CD14-positive monocyte (primary cell): ENCODE data around the gene MICU1. TPM values are rescaled to one million over a fixed set of nuclear protein-coding genes. Genes with fewer than 3 reads are reported as not detected.

Source experiments
- DNase-seq, 3 donors: peaks; one replicate each; pipeline ENCODE4 v3.0.0-alpha.2; 2011 to 2022
- H2AFZ ChIP-seq: 2 replicates; pipeline ENCODE4 v1.6.0; 2012; ENCODE audit warnings: mild to moderate bottlenecking, low read depth, low read length, inconsistent platforms; ENCODE audit not compliant: insufficient read depth, poor library complexity, severe bottlenecking
- H3K27ac ChIP-seq, 2 donors: 1 replicate in 1 of 2; 2 replicates in 1 of 2; pipeline ENCODE4 v1.5.1; 2012 to 2013; ENCODE audit warnings: low read length in 2 of 2, control low read depth in 1 of 2, inconsistent platforms in 1 of 2, low read depth in 1 of 2, mild to moderate bottlenecking in 1 of 2
- H3K27me3 ChIP-seq, 2 donors: one replicate each; pipeline versions ENCODE4 v1.6.0 to v1.6.1; 2011 to 2013; ENCODE audit warnings: low read length in 2 of 2; ENCODE audit not compliant: control insufficient read depth in 2 of 2, insufficient read depth in 2 of 2
- H3K36me3 ChIP-seq, 2 donors: replicated peaks in 1 of 2; 1 replicate in 1 of 2; 2 replicates in 1 of 2; pipeline versions ENCODE4 v1.5.1 to v1.6.1; 2012 to 2013; ENCODE audit warnings: low read length in 2 of 2, control low read depth in 1 of 2, inconsistent platforms in 1 of 2, mild to moderate bottlenecking in 1 of 2; ENCODE audit not compliant: insufficient read depth in 2 of 2, control insufficient read depth in 1 of 2
- H3K4me1 ChIP-seq, 2 donors: 1 replicate in 1 of 2; 2 replicates in 1 of 2; pipeline versions ENCODE4 v1.5.1 to v1.6.1; 2012 to 2013; ENCODE audit warnings: low read length in 2 of 2, control low read depth in 1 of 2, inconsistent platforms in 1 of 2, mild to moderate bottlenecking in 1 of 2, moderate library complexity in 1 of 2; ENCODE audit not compliant: insufficient read depth in 2 of 2, control insufficient read depth in 1 of 2
- H3K4me2 ChIP-seq: replicated peaks from 2 replicates; pipeline ENCODE3; 2012; ENCODE audit warnings: low read length, moderate library complexity, mild to moderate bottlenecking; ENCODE audit not compliant: poor library complexity, severe bottlenecking; ENCODE audit errors: extremely low read depth
- H3K4me3 ChIP-seq, 3 experiments: fragments of 200-600 bp in 1 of 3; sonication (generic) in 1 of 3; replicated peaks in 1 of 3; 1 replicate in 2 of 3; 2 replicates in 1 of 3; pipeline ENCODE4 v1.5.1; 2011 to 2013; ENCODE audit warnings: low read length in 3 of 3, mild to moderate bottlenecking in 3 of 3, control low read depth in 2 of 3, low read depth in 2 of 3, inconsistent platforms in 1 of 3, moderate library complexity in 1 of 3
- H3K79me2 ChIP-seq: 2 replicates; pipeline ENCODE4 v1.6.0; 2012; ENCODE audit warnings: mild to moderate bottlenecking, control low read depth, inconsistent platforms, low read length, moderate library complexity; ENCODE audit not compliant: insufficient read depth
- H3K9ac ChIP-seq: 2 replicates; pipeline ENCODE4 v1.6.0; 2017; ENCODE audit warnings: low read length, mild to moderate bottlenecking; ENCODE audit not compliant: insufficient read depth, poor library complexity, severe bottlenecking
- H3K9me3 ChIP-seq, 2 donors: replicated peaks in 1 of 2; 1 replicate in 1 of 2; 2 replicates in 1 of 2; pipeline versions ENCODE4 v1.5.1 to v1.6.1; 2012 to 2013; ENCODE audit warnings: low read length in 2 of 2, control low read depth in 1 of 2; ENCODE audit not compliant: control insufficient read depth in 1 of 2, insufficient read depth in 1 of 2
- H4K20me1 ChIP-seq: 2 replicates; pipeline ENCODE4 v1.6.0; 2012; ENCODE audit warnings: mild to moderate bottlenecking, low read length, control low read depth, moderate library complexity; ENCODE audit not compliant: insufficient read depth
- H3K27ac Mint-ChIP-seq, 7 donors: one replicate each; pipeline ENCODE4 v1.8.0; 2020; ENCODE audit warnings: mild to moderate bottlenecking in 7 of 7, mixed read lengths in 7 of 7, moderate library complexity in 6 of 7, inconsistent platforms in 2 of 7
- H3K27me3 Mint-ChIP-seq, 3 donors: one replicate each; pipeline ENCODE4 v1.8.0; 2021 to 2022; ENCODE audit warnings: low read depth in 3 of 3, mild to moderate bottlenecking in 3 of 3, mixed read lengths in 3 of 3, moderate library complexity in 3 of 3, inconsistent platforms in 1 of 3
- H3K36me3 Mint-ChIP-seq, 2 donors: one replicate each; pipeline ENCODE4 v1.8.0; 2020; ENCODE audit warnings: mixed read lengths in 2 of 2, inconsistent platforms in 1 of 2, mild to moderate bottlenecking in 1 of 2
- H3K4me1 Mint-ChIP-seq: one replicate; pipeline ENCODE4 v1.8.0; 2020; ENCODE audit warnings: mild to moderate bottlenecking, mixed read lengths
- H3K4me3 Mint-ChIP-seq, 2 donors: one replicate each; pipeline ENCODE4 v1.8.0; 2020; ENCODE audit warnings: mild to moderate bottlenecking in 2 of 2, mixed read lengths in 2 of 2, moderate library complexity in 1 of 2
- H3K9me3 Mint-ChIP-seq, 7 donors: one replicate each; pipeline ENCODE4 v1.8.0; 2020 to 2022; ENCODE audit warnings: mixed read lengths in 7 of 7, mild to moderate bottlenecking in 6 of 7, moderate library complexity in 6 of 7, inconsistent platforms in 2 of 7
- WGBS: methylation state at CpG from one replicate; pipeline ENCODE4 v1.1.5; 2013; ENCODE audit warnings: missing lambda C conversion rate; ENCODE audit not compliant: insufficient coverage; 5-methylcytosine and 5-hydroxymethylcytosine counted together
- intact Hi-C, 2 donors: fragments of 100-400 bp; cut with micrococcal nuclease; formaldehyde crosslinking; loops; one replicate each; pipeline versions ENCODE4 v1.15.0 to v1.15.1; 2023
- polyA plus RNA-seq, 3 donors: library from polyadenylated mRNA; depleted of rRNA in 1 of 3; unstranded in 2 of 3; stranded (reverse) in 1 of 3; fragments of 300-500 nt in 2 of 3; fragments of >200 nt in 1 of 3; fragmentation: Illumina TruSeq in 2 of 3; gene quantifications; 1 replicate in 2 of 3; 2 replicates in 1 of 3; pipeline ENCODE4 v1.2.3, GENCODE V29; 2012 to 2021
- TF ChIP-seq, protein P1 (sequence below): fragments of 200-600 bp; IDR thresholded peaks from one replicate; pipeline ENCODE4 v1.8.0; 2022; ENCODE audit warnings: antibody characterized with exemption, mild to moderate bottlenecking

Gene MICU1
- polyA plus RNA-seq, 3 donors: 51.1 to 76.4 (median 51.7) TPM

DNA sequence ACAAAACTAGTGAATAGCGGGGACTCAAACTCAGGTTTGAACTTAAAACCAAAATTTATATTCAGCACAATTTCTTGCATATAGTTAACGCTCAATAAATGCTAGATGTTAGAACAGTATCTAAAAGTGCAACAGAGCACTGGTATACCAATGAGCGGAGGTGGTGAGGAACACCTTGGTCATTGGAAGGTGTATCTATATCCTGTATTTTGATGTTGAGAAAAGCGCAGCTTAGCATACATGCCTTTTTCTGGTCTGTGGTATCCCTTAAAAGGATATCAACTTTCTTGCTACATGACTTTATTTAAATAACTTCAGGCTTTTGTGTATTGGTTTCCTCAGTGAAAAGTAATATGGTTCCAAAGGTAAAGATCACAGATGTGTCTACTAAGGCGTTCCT is 237.8 kb downstream of the MICU1 start:
- Mint-ChIP-seq H3K4me1 (peaks cover 37% of the 10 kb centered on the region), H3K9me3 (no peaks in the 10 kb centered on the region), H3K36me3 (peaks cover 24 to 33% of the 10 kb centered on the region in 2 donors), H3K27me3 (no peaks in the 10 kb centered on the region), H3K27ac (no peak overlapping the region), H3K4me3 (no peak overlapping the region)
- peaks cover 3% of the 10 kb centered on the region for H4K20me1 ChIP-seq
- no peak overlapping the region for H3K4me3 ChIP-seq
- H3K36me3 ChIP-seq: peaks cover 6 to 31% of the 10 kb centered on the region in 2 donors
- H3K9me3 ChIP-seq: no peaks in the 10 kb centered on the region
- no peak overlapping the region for H3K27ac ChIP-seq
- DNase-seq: no peak
- 100% methylated on average over 1 of the region's 5 CpGs for WGBS
- peaks cover 4% of the 10 kb centered on the region for H3K79me2 ChIP-seq
- H3K4me2 ChIP-seq: no peak overlapping the region
- no peaks in the 10 kb centered on the region for H3K27me3 ChIP-seq
- H2AFZ ChIP-seq: no peak overlapping the region
- TF ChIP-seq, protein P1, sequence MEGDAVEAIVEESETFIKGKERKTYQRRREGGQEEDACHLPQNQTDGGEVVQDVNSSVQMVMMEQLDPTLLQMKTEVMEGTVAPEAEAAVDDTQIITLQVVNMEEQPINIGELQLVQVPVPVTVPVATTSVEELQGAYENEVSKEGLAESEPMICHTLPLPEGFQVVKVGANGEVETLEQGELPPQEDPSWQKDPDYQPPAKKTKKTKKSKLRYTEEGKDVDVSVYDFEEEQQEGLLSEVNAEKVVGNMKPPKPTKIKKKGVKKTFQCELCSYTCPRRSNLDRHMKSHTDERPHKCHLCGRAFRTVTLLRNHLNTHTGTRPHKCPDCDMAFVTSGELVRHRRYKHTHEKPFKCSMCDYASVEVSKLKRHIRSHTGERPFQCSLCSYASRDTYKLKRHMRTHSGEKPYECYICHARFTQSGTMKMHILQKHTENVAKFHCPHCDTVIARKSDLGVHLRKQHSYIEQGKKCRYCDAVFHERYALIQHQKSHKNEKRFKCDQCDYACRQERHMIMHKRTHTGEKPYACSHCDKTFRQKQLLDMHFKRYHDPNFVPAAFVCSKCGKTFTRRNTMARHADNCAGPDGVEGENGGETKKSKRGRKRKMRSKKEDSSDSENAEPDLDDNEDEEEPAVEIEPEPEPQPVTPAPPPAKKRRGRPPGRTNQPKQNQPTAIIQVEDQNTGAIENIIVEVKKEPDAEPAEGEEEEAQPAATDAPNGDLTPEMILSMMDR: no peak
- intact Hi-C loops: loop anchor here in 1 of 2 donors (10.0 kb wide), 1 partner anchor 167 kb away; no protein-coding TSS in a partner anchor
- peaks cover 29% of the 10 kb centered on the region in 2 donors for H3K4me1 ChIP-seq
- H3K9ac ChIP-seq: no peak overlapping the region

DNA sequence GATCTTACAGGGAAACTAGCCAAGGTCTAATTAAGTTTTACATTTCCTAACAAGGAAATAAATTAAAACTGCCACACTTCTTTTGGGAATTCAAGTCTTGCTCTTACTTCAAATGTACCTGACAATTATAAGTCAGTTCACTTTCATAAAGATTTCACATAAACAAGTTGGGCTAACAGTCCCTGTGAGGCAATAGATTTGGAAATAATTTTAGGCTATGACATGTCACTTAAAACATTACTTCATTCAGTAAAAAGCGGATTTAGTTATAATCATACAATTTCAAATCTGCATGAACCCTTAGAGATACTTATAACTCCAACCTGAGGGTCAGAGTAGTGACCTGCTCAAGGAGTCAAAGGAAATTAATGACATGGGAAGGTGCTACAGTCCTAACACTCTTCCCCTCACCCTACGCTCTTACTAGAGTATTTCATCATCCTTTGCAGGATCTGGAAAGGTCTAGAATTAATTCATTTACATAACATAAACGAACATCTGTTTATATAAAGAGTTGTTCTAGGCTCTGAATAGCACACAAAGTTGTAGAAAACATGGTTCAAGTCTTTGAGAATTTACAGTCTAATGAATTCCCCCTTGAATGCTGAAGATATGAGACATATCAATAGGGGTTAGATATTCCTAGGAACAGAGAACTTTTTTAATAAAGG is 238.8 kb downstream of the MICU1 start:
- intact Hi-C loops: loop anchor here in 1 of 2 donors (10.0 kb wide), 1 partner anchor 168 kb away; no protein-coding TSS in a partner anchor
- H3K27ac Mint-ChIP-seq: peak overlapping the region in 6 of 7 donors; percentile 48 to 83 (median 73)

More for the DNA sequence above, 238.8 kb downstream of the MICU1 start:
- Histone ChIP-seq H4K20me1 (peaks cover 3% of the 10 kb centered on the region), H2AFZ (no peak overlapping the region), H3K9ac (no peak overlapping the region), H3K27ac (peak overlapping the region; percentile 34 to 59), H3K27me3 (no peaks in the 10 kb centered on the region), H3K9me3 (no peaks in the 10 kb centered on the region), H3K79me2 (peaks cover 4% of the 10 kb centered on the region), H3K36me3 (peaks cover 6 to 30% of the 10 kb centered on the region in 2 donors), H3K4me1 (peaks cover 26 to 29% of the 10 kb centered on the region in 2 donors), H3K4me3 (no peak overlapping the region), H3K4me2 (no peak overlapping the region)
- Mint-ChIP-seq H3K4me3 (no peak overlapping the region), H3K27me3 (no peaks in the 10 kb centered on the region), H3K9me3 (no peaks in the 10 kb centered on the region), H3K36me3 (peaks cover 22 to 35% of the 10 kb centered on the region in 2 donors), H3K4me1 (peaks cover 32% of the 10 kb centered on the region)
- DNase-seq: peak; percentile 19 to 52 (median 23)
- WGBS: no CpG with 5 or more reads among the region's 3 CpGs
- TF ChIP-seq, protein P1: no peak
